HepG2 (cell line): ENCODE measurements around the gene PARVA. TPM values are rescaled to one million over a fixed set of nuclear protein-coding genes. Genes with fewer than 3 reads are reported as not detected.

Experiments
- ATAC-seq: fragments of 200-7000 bp; cut with Tn5 transposase; 3 replicates; pipeline ENCODE4 v1.9.1; 2020; ENCODE audit warnings: mild to moderate bottlenecking, moderate library complexity
- BruUV-seq: library from RNA; stranded (reverse); fragments of 400-500 nt; replicated peaks from 2 replicates; lab custom pipeline; 2021; lab: Mats Ljungman, UMichigan
- CTCF ChIA-PET: fragments of 300-600 bp; formaldehyde crosslinking; extraction: SDS; loops from one replicate; lab custom pipeline; 2021; ENCODE audit warnings: low total read pairs, inconsistent platforms, low intra/inter-chr PET ratio; lab: Yijun Ruan, JAX
- POLR2A ChIA-PET: fragments of 350-600 bp; sonication (Branson Sonifier 250); formaldehyde crosslinking; loops from one replicate; lab custom pipeline; 2020; ENCODE audit warnings: antibody characterized with exemption, inconsistent platforms; lab: Yijun Ruan, JAX
- DNase-seq: peaks from one replicate; pipeline ENCODE4 v3.0.0-alpha.2; 2015; ENCODE audit warnings: low spot score
- FAIRE-seq: peaks from 3 replicates; lab custom pipeline; 2011; peaks lifted over from hg19 to GRCh38; lab: Jason Lieb, UNC
- H2AFZ ChIP-seq: one replicate; pipeline ENCODE4 v1.6.1; 2011; ENCODE audit warnings: low read length, inconsistent platforms
- H3K27ac ChIP-seq: fragments of 300-600 bp; 3 replicates; pipeline ENCODE4 v1.8.0; 2011; ENCODE audit warnings: mixed run types, mild to moderate bottlenecking, mixed read lengths, low read length, inconsistent platforms; ENCODE audit not compliant: insufficient read depth; ENCODE audit errors: extremely low read length
- H3K27me3 ChIP-seq, 2 experiments: fragments of 200-600 bp in 1 of 2; 2 replicates in 1 of 2; 3 replicates in 1 of 2; pipeline versions ENCODE4 v1.6.0 to v1.8.0; 2011; ENCODE audit warnings: low read length in 2 of 2, mild to moderate bottlenecking in 2 of 2, moderate library complexity in 2 of 2, inconsistent platforms in 1 of 2; ENCODE audit not compliant: insufficient read depth in 2 of 2, control insufficient read depth in 1 of 2
- H3K36me3 ChIP-seq, 2 experiments: fragments of 200-600 bp in 1 of 2; replicated peaks in 1 of 2; 2 replicates in 1 of 2; 3 replicates in 1 of 2; pipeline versions ENCODE4 v1.5.1 to v1.8.0; 2011; ENCODE audit warnings: low read length in 2 of 2, inconsistent platforms in 1 of 2; ENCODE audit not compliant: insufficient read depth in 2 of 2, control insufficient read depth in 1 of 2
- H3K4me1 ChIP-seq: 2 replicates; pipeline ENCODE4 v1.5.1; 2012; ENCODE audit warnings: low read length, inconsistent platforms; ENCODE audit not compliant: insufficient read depth
- H3K4me2 ChIP-seq: 2 replicates; pipeline ENCODE4 v1.6.0; 2011; ENCODE audit warnings: low read depth, low read length, inconsistent platforms
- H3K4me3 ChIP-seq, 3 experiments: fragments of 200-600 bp in 1 of 3; sonication (generic), shearing (Covaris generic) in 1 of 3; replicated peaks in 1 of 3; 2 replicates each; pipeline ENCODE4 v1.5.1; 2011 to 2016; ENCODE audit warnings: low read length in 3 of 3, inconsistent platforms in 2 of 3, low read depth in 2 of 3, mild to moderate bottlenecking in 2 of 3, control low read depth in 1 of 3, mixed read lengths in 1 of 3; ENCODE audit not compliant: insufficient read depth in 1 of 3
- H3K79me2 ChIP-seq: one replicate; pipeline ENCODE4 v1.6.1; 2011; ENCODE audit warnings: low read length, inconsistent platforms; ENCODE audit not compliant: insufficient read depth
- H3K9ac ChIP-seq: 2 replicates; pipeline ENCODE4 v1.6.0; 2011; ENCODE audit warnings: mild to moderate bottlenecking, low read depth, low read length, inconsistent platforms; ENCODE audit not compliant: insufficient read depth
- H3K9me3 ChIP-seq: 2 replicates; pipeline ENCODE4 v1.5.1; 2012; ENCODE audit warnings: mild to moderate bottlenecking, low read length
- H4K20me1 ChIP-seq: 2 replicates; pipeline ENCODE4 v1.6.0; 2011; ENCODE audit warnings: inconsistent platforms, mild to moderate bottlenecking, low read length, moderate library complexity; ENCODE audit not compliant: insufficient read depth
- HOXA5 ChIP-seq: sonication (generic); formaldehyde crosslinking; IDR thresholded peaks from 2 replicates; pipeline ENCODE4 v1.4.0; 2020; ENCODE audit warnings: missing genetic modification reagents
- NFAT5 ChIP-seq: sonication (generic); formaldehyde crosslinking; IDR thresholded peaks from 2 replicates; pipeline ENCODE4 v1.4.0; 2020; ENCODE audit warnings: missing genetic modification reagents
- NR3C1 ChIP-seq: sonication (generic); formaldehyde crosslinking; IDR thresholded peaks from 2 replicates; pipeline ENCODE4 v1.4.0; 2020; ENCODE audit warnings: missing genetic modification reagents
- SAP130 ChIP-seq: IDR thresholded peaks from 2 replicates; pipeline ENCODE4 v1.6.1; 2016; ENCODE audit warnings: low read depth
- ZBTB20 ChIP-seq: sonication (generic); formaldehyde crosslinking; IDR thresholded peaks from 2 replicates; pipeline ENCODE4 v1.8.1; 2023; ENCODE audit warnings: missing genetic modification reagents, low read depth, mild to moderate bottlenecking, borderline replicate concordance
- ZFP36L2 ChIP-seq: sonication (generic); formaldehyde crosslinking; IDR thresholded peaks from 2 replicates; pipeline ENCODE4 v1.4.0; 2020; ENCODE audit warnings: missing genetic modification reagents
- ZNF484 ChIP-seq: sonication (generic); formaldehyde crosslinking; IDR thresholded peaks from 2 replicates; pipeline ENCODE4 v1.5.1; 2020; ENCODE audit warnings: mild to moderate bottlenecking, low read depth, missing genetic modification reagents, borderline replicate concordance
- ZNF512 ChIP-seq: sonication (generic); formaldehyde crosslinking; IDR thresholded peaks from 2 replicates; pipeline ENCODE4 v1.4.0; 2020; ENCODE audit warnings: mild to moderate bottlenecking, missing genetic modification reagents
- ZNF550 ChIP-seq: sonication (generic); formaldehyde crosslinking; IDR thresholded peaks from 2 replicates; pipeline ENCODE4 v1.4.0; 2020; ENCODE audit warnings: mild to moderate bottlenecking, missing genetic modification reagents, borderline replicate concordance
- ZSCAN20 ChIP-seq: sonication (generic); formaldehyde crosslinking; IDR thresholded peaks from 2 replicates; pipeline ENCODE4 v1.4.0; 2020; ENCODE audit warnings: missing genetic modification reagents, mild to moderate bottlenecking, borderline replicate concordance
- WGBS: methylation state at CpG from one replicate; pipeline ENCODE4 v1.1.6; 2017; ENCODE audit warnings: low lambda C conversion rate; 5-methylcytosine and 5-hydroxymethylcytosine counted together
- in situ Hi-C: cut with HindIII; loops from 2 replicates; pipeline ENCODE4 v1.10.0; 2017; ENCODE audit warnings: low pct_unique_long_range_greater_than_20kb; ENCODE audit not compliant: extremely low pct_ligation_motif_present
- intact Hi-C: fragments of 100-400 bp; cut with micrococcal nuclease; formaldehyde crosslinking; loops from one replicate; pipeline ENCODE4 v1.10.0; 2022; ENCODE audit not compliant: unreplicated experiment
- polyA plus RNA-seq, 8 experiments: library from polyadenylated mRNA; depleted of rRNA in 3 of 8; stranded (reverse) in 7 of 8; unstranded in 1 of 8; fragments of >200 nt; fragmentation: Illumina TruSeq in 4 of 8; extraction: Trizol in 4 of 8; gene quantifications; 2 replicates each; pipeline versions ENCODE4 v1.2.1 to v1.2.3, GENCODE V29; 2011 to 2016; ENCODE audit warnings: low read depth in 4 of 8, missing spikeins in 1 of 8, mixed read lengths in 1 of 8; ENCODE audit not compliant: insufficient read depth in 1 of 8
- total RNA-seq, 5 experiments: library from RNA; depleted of rRNA; stranded (reverse); fragments of >200 nt; fragmentation: Illumina TruSeq; extraction: Trizol; gene quantifications; 2 replicates each; pipeline ENCODE4 v1.2.3, GENCODE V29; 2016; ENCODE audit warnings: low read depth in 1 of 5

PARVA gene
- total and polyA plus RNA-seq, 2 of the 13 experiments (the other 11 are each of a cell fraction or from before 2014, with no cell fraction given), result 5.9 to 9.1 TPM

DNA sequence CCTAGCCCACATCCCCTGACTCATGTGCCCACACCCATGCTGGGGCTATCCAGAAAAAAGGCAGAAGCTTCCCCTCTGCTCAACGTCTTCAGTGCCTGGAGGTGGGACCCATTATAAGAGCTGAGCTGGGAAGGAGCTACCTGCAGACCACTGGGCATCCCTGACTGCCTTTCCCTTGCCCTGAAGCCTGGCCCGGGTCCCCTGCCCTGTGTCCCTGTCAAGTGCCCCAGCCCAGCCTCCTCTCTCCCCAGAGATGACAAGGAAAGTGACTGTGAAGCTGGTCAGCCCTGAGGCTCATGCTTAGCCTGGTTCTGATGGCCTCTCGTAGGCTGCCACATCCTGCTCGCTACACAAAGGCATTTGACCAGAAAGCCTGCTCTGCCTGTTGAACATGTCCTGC is 140.4 kb downstream of the PARVA start:
- no peak overlapping the region for H3K4me2 ChIP-seq
- no peaks in the 10 kb centered on the region for H3K27me3 ChIP-seq
- CTCF ChIA-PET, result no interaction called here
- no peak overlapping the region for H2AFZ ChIP-seq
- WGBS, result 80% methylated on average over 4 of the region's 4 CpGs
- no peaks in the 10 kb centered on the region for H3K4me1 ChIP-seq
- ATAC-seq, result no peak
- intact Hi-C loops (no loop called here), in situ Hi-C loops (no loop called here)
- no peak overlapping the region for H3K27ac ChIP-seq
- POLR2A ChIA-PET, result no interaction called here
- no peak for FAIRE-seq
- TF ChIP-seq ZNF484 (CRISPR knock-in tag) (no peak), HOXA5 (no peak), ZFP36L2 (CRISPR knock-in tag) (no peak), SAP130 (no peak), NR3C1 (CRISPR knock-in tag) (no peak), ZBTB20 (CRISPR knock-in tag) (no peak), ZSCAN20 (CRISPR knock-in tag) (no peak), NFAT5 (CRISPR knock-in tag) (no peak), ZNF512 (no peak), ZNF550 (CRISPR knock-in tag) (no peak)
- H3K4me3 ChIP-seq, result no peak overlapping the region
- DNase-seq, result no peak
- BruUV-seq, result no TSS peak
- no peaks in the 10 kb centered on the region for H3K36me3 ChIP-seq
- H3K9me3 ChIP-seq, result no peaks in the 10 kb centered on the region
- H3K9ac ChIP-seq, result no peak overlapping the region
- no peaks in the 10 kb centered on the region for H3K79me2 ChIP-seq
- no peaks in the 10 kb centered on the region for H4K20me1 ChIP-seq
